LHCN-M2 (cell line): ENCODE results near the gene EREG. TPM values are rescaled to one million over a fixed set of nuclear protein-coding genes. Genes with fewer than 3 reads are reported as not detected.

Experiments used
- DNase-seq: peaks from one replicate; pipeline ENCODE4 v3.0.0-alpha.2; 2012; ENCODE audit warnings: low read depth
- polyA plus RNA-seq: library from polyadenylated mRNA; unstranded; fragments of >200 nt; gene quantifications from one replicate; pipeline ENCODE4 v1.2.1, GENCODE V29; 2012; ENCODE audit warnings: missing spikeins
- total RNA-seq: library from RNA; depleted of rRNA; stranded (reverse); fragments of >200 nt; gene quantifications from 2 replicates; pipeline ENCODE4 v1.2.3, GENCODE V29; 2014; rRNA removed

EREG gene, protein sequence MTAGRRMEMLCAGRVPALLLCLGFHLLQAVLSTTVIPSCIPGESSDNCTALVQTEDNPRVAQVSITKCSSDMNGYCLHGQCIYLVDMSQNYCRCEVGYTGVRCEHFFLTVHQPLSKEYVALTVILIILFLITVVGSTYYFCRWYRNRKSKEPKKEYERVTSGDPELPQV
- total RNA-seq = 2.9 and 4.1 TPM in 2 replicates
- polyA plus RNA-seq = 0.01 TPM

- peak; percentile 26 for DNase-seq
These were observed at the start of gene EREG for GRCh38 chr4:74364652-74365491. Gene EREG (plus strand): TSS chr4:74365145. CDS start chr4:74365309, 164 bp downstream.

GRCh38 chr4:74315376-74315775 lies 49.6 kb upstream of the EREG start:
- DNase-seq = no peak

- DNase-seq = no peak
These were observed 48.5 kb upstream of the EREG start for GRCh38 chr4:74316397-74316796.

DNA sequence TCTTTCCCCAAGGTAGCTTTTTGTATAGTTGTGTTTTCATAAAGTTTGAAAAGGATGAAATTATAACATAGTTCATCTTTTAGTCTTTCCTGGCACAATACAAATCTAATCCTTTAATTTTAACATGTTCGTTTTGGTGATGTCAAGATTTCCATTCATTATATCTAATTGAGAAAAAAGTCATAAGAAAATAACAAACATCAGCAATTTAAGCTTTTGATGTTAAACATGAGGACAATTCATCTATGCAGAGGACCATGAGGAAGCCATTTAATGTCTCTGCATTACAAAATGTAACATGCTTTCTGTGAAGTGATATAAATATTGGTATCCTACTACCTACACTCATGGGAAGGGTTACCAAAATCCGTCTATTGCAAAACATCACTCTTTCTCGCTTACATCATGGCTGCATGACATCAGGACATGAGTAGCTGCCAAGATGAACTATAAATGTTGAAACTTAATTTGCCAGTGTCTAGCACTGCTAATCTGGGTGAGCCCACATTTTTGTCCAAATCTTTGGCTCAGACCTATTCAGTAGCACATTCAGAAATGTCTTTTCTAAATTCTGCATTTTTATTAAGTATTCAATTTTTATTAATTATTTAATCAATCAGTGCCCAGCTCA lies 47.2 kb upstream of the EREG start:
- peak; percentile 10 for DNase-seq

DNA sequence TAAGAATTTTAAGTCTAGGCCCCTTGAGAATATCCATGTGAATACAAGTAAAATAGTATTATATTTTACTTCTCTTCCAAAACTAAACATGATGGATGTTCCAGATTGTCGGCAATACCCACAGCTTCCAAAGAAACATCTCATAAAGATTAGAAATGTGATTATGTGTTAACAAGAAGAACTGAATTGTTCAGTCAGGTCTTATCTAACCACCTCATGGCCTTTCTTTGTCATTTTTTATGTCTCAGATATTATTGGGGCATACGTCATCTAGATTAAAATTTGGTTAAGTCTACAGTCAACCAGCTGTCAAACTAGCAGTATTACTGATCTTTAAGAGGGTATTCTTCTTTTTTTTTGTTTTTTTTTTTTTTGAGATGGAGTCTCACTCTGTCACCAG lies 46.7 kb upstream of the EREG start:
- DNase-seq = no peak

- no peak for DNase-seq
These were observed 45.5 kb upstream of the EREG start for GRCh38 chr4:74319470-74319869.

DNA sequence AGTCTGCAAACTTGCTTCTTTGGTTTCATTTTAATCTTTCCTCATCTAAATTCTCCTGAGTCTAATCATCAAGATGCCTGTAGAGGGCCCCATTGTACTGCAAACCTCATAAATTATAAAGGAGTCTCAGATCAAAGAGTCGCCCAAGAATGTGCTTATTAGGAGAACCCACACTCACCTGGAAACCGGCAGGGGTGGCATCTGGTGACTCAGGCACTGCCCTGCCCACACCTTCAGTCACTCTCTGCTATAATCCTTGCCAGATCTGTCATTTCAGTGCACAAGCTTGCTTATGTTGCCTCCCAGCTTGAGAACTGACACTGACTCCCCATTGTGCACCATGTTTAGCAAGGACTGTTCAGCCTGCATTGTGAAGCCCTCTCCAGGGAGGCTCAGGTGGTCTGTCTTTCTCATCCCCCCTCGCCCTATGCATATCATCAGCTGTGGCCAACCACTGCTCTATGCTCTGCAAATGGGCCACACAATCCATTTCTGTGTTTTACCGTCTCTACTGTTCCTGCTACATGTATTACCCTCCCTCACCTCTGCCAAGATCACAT lies 44.3 kb upstream of the EREG start:
- peak; percentile 75 for DNase-seq

- DNase-seq = no peak
These were observed 42.6 kb upstream of the EREG start for GRCh38 chr4:74322301-74322700.

GRCh38 chr4:74323663-74324062 lies 41.3 kb upstream of the EREG start:
- no peak for DNase-seq

- DNase-seq = no peak
These were observed 40.7 kb upstream of the EREG start for GRCh38 chr4:74324262-74324661.

- no peak for DNase-seq
These were observed 39.1 kb upstream of the EREG start for GRCh38 chr4:74325886-74326285.

GRCh38 chr4:74327762-74328161 lies 37.2 kb upstream of the EREG start:
- peak; percentile 16 for DNase-seq

GRCh38 chr4:74328501-74328900 lies 36.4 kb upstream of the EREG start:
- DNase-seq = no peak

DNA sequence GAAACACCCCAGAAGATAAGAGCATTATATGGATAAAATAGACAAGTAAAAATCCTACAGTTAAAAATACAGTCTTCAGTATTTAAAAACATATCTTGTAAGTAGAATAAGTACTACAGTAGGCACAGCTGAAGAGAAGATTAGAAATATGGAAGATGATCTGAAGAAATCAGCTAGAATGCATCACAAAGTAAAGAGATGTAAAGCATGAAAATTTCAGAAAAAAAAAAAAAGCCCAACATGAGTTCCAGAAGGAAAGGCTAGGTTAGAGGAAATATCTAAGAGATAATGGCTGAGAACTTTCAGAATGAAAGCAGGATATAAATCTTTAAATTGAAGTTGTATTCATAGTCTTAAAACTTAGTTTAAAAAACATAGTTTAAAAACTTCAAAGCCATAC lies 35.6 kb upstream of the EREG start:
- DNase-seq = no peak

DNA sequence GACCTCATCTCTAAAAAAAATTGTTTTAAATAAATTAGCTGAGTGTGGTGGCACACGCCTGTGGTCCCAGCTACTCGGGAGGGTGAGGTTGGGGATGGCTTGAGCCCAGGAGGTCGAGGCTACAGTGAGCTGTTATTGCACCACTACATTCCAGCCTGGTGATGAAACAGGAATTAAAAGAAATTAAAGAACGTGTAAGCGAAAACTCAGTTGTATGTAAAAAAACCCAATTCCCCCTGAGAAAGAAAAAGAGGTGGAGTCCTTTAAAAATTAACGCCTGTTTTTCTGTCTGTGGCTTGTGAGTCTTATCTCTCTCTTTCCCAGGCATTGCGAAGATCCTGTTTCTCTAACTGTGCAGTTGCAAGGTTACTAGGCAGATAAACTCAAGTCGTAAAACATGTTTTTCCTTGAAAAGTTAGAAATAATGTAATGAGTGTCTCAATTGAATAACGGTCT lies 34.6 kb upstream of the EREG start:
- DNase-seq = no peak

GRCh38 chr4:74331252-74331651 lies 33.7 kb upstream of the EREG start:
- no peak for DNase-seq

- no peak for DNase-seq
These were observed 33.0 kb upstream of the EREG start for GRCh38 chr4:74331944-74332343.

DNA sequence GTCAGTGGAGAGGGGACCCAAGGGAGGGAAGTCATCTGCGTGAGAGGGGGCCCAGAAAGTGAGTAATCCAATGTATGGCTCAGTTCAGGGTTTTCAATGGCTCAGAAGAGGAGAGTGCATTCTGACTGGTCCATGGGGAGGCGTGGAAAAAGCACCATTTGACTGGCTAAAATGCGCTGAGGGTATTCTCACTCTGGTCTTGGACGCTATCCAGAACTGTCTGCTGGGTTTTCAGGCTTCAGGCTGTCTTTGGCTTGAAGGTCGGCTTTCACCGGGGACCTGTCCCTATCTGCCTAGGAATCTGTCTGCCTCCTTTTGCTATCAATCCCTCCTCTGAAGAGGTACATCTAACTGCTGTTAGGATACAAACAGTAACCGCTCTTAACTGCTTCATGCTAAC lies 30.3 kb upstream of the EREG start:
- DNase-seq = no peak

GRCh38 chr4:74335341-74336021 lies 29.5 kb upstream of the EREG start:
- DNase-seq = no peak

DNA sequence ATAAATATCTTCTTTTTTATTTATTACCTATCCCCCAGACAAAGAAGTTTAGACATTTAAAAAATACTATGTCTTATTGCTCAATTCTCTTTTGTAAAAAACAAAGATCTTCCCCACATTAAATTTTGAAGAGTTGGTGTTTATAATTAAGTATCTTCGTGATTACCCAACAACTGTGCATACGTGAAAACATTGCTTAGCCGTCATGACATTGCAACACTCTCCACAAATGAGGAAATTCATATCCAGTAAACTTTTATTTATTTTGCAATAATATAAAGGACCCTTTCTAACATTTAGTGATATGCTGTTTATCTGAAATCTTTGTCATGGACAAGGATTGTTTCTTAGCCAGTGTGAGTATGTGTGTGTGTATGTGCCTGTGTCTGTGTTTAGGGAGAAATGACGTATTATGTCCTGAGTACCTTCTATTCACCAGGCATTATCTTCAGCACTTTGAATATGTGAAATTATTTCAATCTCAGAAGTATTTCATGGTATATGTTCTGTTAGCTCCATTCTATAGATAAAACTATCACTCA lies 26.1 kb upstream of the EREG start:
- DNase-seq = no peak

DNA sequence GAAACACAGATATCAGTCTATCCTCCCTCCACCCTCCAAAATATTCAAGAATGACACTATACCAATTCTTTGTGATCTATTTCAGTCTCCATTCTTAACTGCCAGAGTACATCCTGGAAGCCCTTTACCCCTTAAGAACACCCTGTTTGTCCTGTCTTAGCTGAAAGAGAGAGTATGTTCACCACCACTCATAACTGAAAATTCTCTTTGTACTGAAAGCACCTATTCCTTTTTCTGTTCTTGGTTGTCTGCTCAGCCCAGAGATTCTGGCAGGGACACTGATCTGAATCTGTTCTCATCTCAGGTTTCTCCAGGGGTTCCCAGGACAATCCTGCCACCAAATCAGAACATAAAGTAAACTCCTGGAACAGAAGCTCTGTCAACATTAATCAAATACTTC lies 25.4 kb upstream of the EREG start:
- no peak for DNase-seq
